NT2/D1 (cell line): ENCODE data around the gene MYPN.

Experiments
- DNase-seq: peaks from one replicate; pipeline ENCODE4 v3.0.0-alpha.2; 2011; ENCODE audit warnings: low read depth, low spot score
- H3K27me3 ChIP-seq: 2 replicates; pipeline ENCODE4 v1.6.0; 2011; ENCODE audit warnings: mild to moderate bottlenecking; ENCODE audit not compliant: insufficient read length, insufficient read depth
- H3K36me3 ChIP-seq: 2 replicates; pipeline ENCODE4 v1.6.1; 2011; ENCODE audit warnings: mild to moderate bottlenecking, low read length, mixed read lengths; ENCODE audit not compliant: insufficient read depth, insufficient read length
- H3K4me1 ChIP-seq: 2 replicates; pipeline ENCODE4 v1.5.1; 2011; ENCODE audit not compliant: insufficient read depth, insufficient read length
- H3K4me3 ChIP-seq: 2 replicates; pipeline ENCODE4 v1.5.1; 2011; ENCODE audit warnings: low read depth; ENCODE audit not compliant: insufficient read length
- H3K9ac ChIP-seq: 2 replicates; pipeline ENCODE4 v1.6.0; 2011; ENCODE audit warnings: low read depth; ENCODE audit not compliant: insufficient read length
- H3K9me3 ChIP-seq: 2 replicates; pipeline ENCODE4 v1.5.1; 2011; ENCODE audit warnings: mild to moderate bottlenecking, low read length; ENCODE audit not compliant: insufficient read depth
- SUZ12 ChIP-seq: IDR thresholded peaks from 2 replicates; pipeline ENCODE4 v1.6.1; 2011; ENCODE audit not compliant: insufficient read length, insufficient read depth; ENCODE audit errors: extremely low read depth
- YY1 ChIP-seq: IDR thresholded peaks from 2 replicates; pipeline ENCODE4 v1.6.1; 2011; ENCODE audit not compliant: insufficient read length, insufficient read depth
- ZNF274 ChIP-seq: IDR thresholded peaks from 2 replicates; pipeline ENCODE4 v1.6.1; 2011; ENCODE audit warnings: mild to moderate bottlenecking, low read depth, low read length

MYPN gene

GRCh38 chr10:68175949-68176348 is 66.7 kb downstream of the MYPN start:
- no peak for DNase-seq
- no peaks in the 10 kb centered on the region for H3K4me1 ChIP-seq
- H3K27me3 ChIP-seq: no peaks in the 10 kb centered on the region
- no peak for TF ChIP-seq YY1
- no peak for TF ChIP-seq ZNF274
- TF ChIP-seq SUZ12: no peak
- H3K9ac ChIP-seq: no peak overlapping the region
- no peak overlapping the region for H3K4me3 ChIP-seq
- no peaks in the 10 kb centered on the region for H3K9me3 ChIP-seq
- no peaks in the 10 kb centered on the region for H3K36me3 ChIP-seq

GRCh38 chr10:68176797-68177196 is 67.5 kb downstream of the MYPN start:
- DNase-seq: no peak
- no peaks in the 10 kb centered on the region for H3K27me3 ChIP-seq
- no peaks in the 10 kb centered on the region for H3K9me3 ChIP-seq
- H3K9ac ChIP-seq: no peak overlapping the region
- H3K4me3 ChIP-seq: no peak overlapping the region
- no peak for TF ChIP-seq YY1
- TF ChIP-seq SUZ12: no peak
- no peak for TF ChIP-seq ZNF274
- H3K36me3 ChIP-seq: no peaks in the 10 kb centered on the region
- H3K4me1 ChIP-seq: no peaks in the 10 kb centered on the region

GRCh38 chr10:68178592-68178991 is 69.3 kb downstream of the MYPN start:
- no peak for TF ChIP-seq ZNF274
- TF ChIP-seq SUZ12: no peak
- no peak for TF ChIP-seq YY1
- DNase-seq: no peak

GRCh38 chr10:68179016-68179415 is 69.7 kb downstream of the MYPN start:
- TF ChIP-seq ZNF274: no peak
- TF ChIP-seq SUZ12: no peak
- no peak for TF ChIP-seq YY1
- Histone ChIP-seq H3K4me3 (no peak overlapping the region), H3K9me3 (no peaks in the 10 kb centered on the region), H3K9ac (no peak overlapping the region), H3K4me1 (no peaks in the 10 kb centered on the region), H3K27me3 (no peaks in the 10 kb centered on the region), H3K36me3 (no peaks in the 10 kb centered on the region)
- DNase-seq: no peak

More at GRCh38 chr10:68178592-68178991, 69.3 kb downstream of the MYPN start:
- Histone ChIP-seq H3K27me3 (no peaks in the 10 kb centered on the region), H3K36me3 (no peaks in the 10 kb centered on the region), H3K9ac (no peak overlapping the region), H3K4me3 (no peak overlapping the region), H3K9me3 (no peaks in the 10 kb centered on the region), H3K4me1 (no peaks in the 10 kb centered on the region)

- Histone ChIP-seq H3K4me3 (no peak overlapping the region), H3K9ac (no peak overlapping the region), H3K36me3 (no peaks in the 10 kb centered on the region), H3K27me3 (no peaks in the 10 kb centered on the region), H3K4me1 (peaks cover 2% of the 10 kb centered on the region), H3K9me3 (no peaks in the 10 kb centered on the region)
- DNase-seq: no peak
- TF ChIP-seq ZNF274 (no peak), SUZ12 (no peak), YY1 (no peak)
These were observed 71.2 kb downstream of the MYPN start for GRCh38 chr10:68180490-68180889.

- no peaks in the 10 kb centered on the region for H3K36me3 ChIP-seq
- no peak overlapping the region for H3K4me3 ChIP-seq
- no peak overlapping the region for H3K9ac ChIP-seq
- no peak for DNase-seq
- H3K27me3 ChIP-seq: no peaks in the 10 kb centered on the region
- TF ChIP-seq ZNF274 (no peak), SUZ12 (no peak), YY1 (no peak)
- no peaks in the 10 kb centered on the region for H3K9me3 ChIP-seq
- peaks cover 2% of the 10 kb centered on the region for H3K4me1 ChIP-seq
These were observed 75.3 kb downstream of the MYPN start for GRCh38 chr10:68184546-68184945.

- Histone ChIP-seq H3K27me3 (no peaks in the 10 kb centered on the region), H3K36me3 (no peaks in the 10 kb centered on the region), H3K9ac (no peak overlapping the region), H3K4me1 (peaks cover 2% of the 10 kb centered on the region), H3K4me3 (no peak overlapping the region), H3K9me3 (no peaks in the 10 kb centered on the region)
- TF ChIP-seq ZNF274: no peak
- no peak for TF ChIP-seq SUZ12
- TF ChIP-seq YY1: no peak
- no peak for DNase-seq
These were observed 75.8 kb downstream of the MYPN start for GRCh38 chr10:68185085-68185484.
